Pancreas (tissue), 10 donors: Measurements from ENCODE around the gene GAN. TPM values are rescaled to one million over a fixed set of nuclear protein-coding genes. Genes with fewer than 3 reads are reported as not detected.
"Not testable (repeated sequence)": the region's sequence is repeated elsewhere in the genome, so short reads cannot be mapped to it uniquely, and the experiment has no call there.

Source experiments
- ATAC-seq, 4 donors: fragments of 200-7000 bp; cut with Tn5 transposase; one replicate each; pipeline versions ENCODE4 v1.8.0 to v1.9.1; 2020; ENCODE audit warnings: mild to moderate bottlenecking in 4 of 4, moderate library complexity in 4 of 4
- DNase-seq, 6 donors: peaks; one replicate each; pipeline ENCODE4 v3.0.0-alpha.2; 2020
- FAIRE-seq: peaks from 2 replicates; lab custom pipeline; 2012; peaks lifted over from hg19 to GRCh38; lab: Jason Lieb, UNC
- H3K27ac ChIP-seq, 4 donors: fragments of 200-600 bp; sonication (generic); 1 replicate in 3 of 4; 2 replicates in 1 of 4; pipeline versions ENCODE4 v1.5.0 to v1.8.0; 2020
- H3K27me3 ChIP-seq, 4 donors: fragments of 200-600 bp; one replicate each; pipeline ENCODE4 v1.8.0; 2021
- H3K36me3 ChIP-seq, 3 donors: fragments of 200-600 bp; sonication (generic) in 1 of 3; one replicate each; pipeline versions ENCODE4 v1.5.0 to v1.8.0; 2020 to 2021
- H3K4me1 ChIP-seq, 3 donors: fragments of 200-600 bp; one replicate each; pipeline ENCODE4 v1.8.0; 2021
- H3K4me3 ChIP-seq, 4 donors: fragments of 200-600 bp; sonication (generic) in 2 of 4; one replicate each; pipeline versions ENCODE4 v1.5.0 to v1.8.0; 2020 to 2021
- H3K9me3 ChIP-seq, 4 donors: fragments of 200-600 bp; one replicate each; pipeline ENCODE4 v1.8.0; 2021
- CTCF ChIP-seq, 4 donors: fragments of 200-600 bp; sonication (generic) in 3 of 4; IDR thresholded peaks; one replicate each; pipeline versions ENCODE4 v1.5.0 to v1.8.0; 2021; ENCODE audit warnings: antibody characterized with exemption in 4 of 4
- WGBS, 2 donors: extraction: QIAGEN DNeasy Blood & Tissue Kit; methylation state at CpG; one replicate each; pipeline ENCODE4 v1.1.7; 2013; 5-methylcytosine and 5-hydroxymethylcytosine counted together
- intact Hi-C, 3 donors: fragments of 100-400 bp; cut with DNase I; formaldehyde crosslinking; loops; one replicate each; pipeline versions ENCODE4 v1.11.1 to v1.14.2; 2022
- polyA plus RNA-seq, 2 donors: library from polyadenylated mRNA; stranded (reverse); fragments of 200-250 nt; gene quantifications; one replicate each; pipeline ENCODE4 v1.2.3, GENCODE V29; 2013
- total RNA-seq, 6 donors: library from RNA; stranded (reverse); fragmentation: NEBNext Ultra II Directional in 4 of 6; extraction: Animal tissue kit (Norgen Biotek cat#: 25700) in 4 of 6; gene quantifications; one replicate each; pipeline versions ENCODE4 v1.2.1 to v1.2.4, GENCODE V29; 2021 to 2023
- donor health status: healthy with polysubstance abuse.
- donor health status: DM: no; HTN: no; CAD: no; lungs with moderate emphysema.
- donor health status: DM: no; HTN: no; CAD: no.
- donor health status: control.
- donor health status: control.
- donor health status: Bipolar disorder and iron deficiency.
- donor health status: DM: yes; HTN: yes; CAD: no.
- donor health status: DM: no; HTN: no; CAD: no.
- donor health status: DM: no; HTN: no; CAD: no.
- donor health status: DM: yes; HTN: yes; CAD: no.

Gene GAN
- total and polyA plus RNA-seq, 8 donors: 0.68 to 4.8 (median 3.8) TPM

GRCh38 chr16:81416749-81417148, 102.0 kb downstream of the GAN start:
- FAIRE-seq: no peak
- Histone ChIP-seq H3K9me3 (no peaks in the 10 kb centered on the region), H3K4me1 (no peaks in the 10 kb centered on the region), H3K27ac (no peak overlapping the region), H3K36me3 (no peaks in the 10 kb centered on the region), H3K27me3 (no peaks in the 10 kb centered on the region), H3K4me3 (no peak overlapping the region)
- TF ChIP-seq CTCF (IDR thresholded peaks at IDR 0.05): no peak
- WGBS, 2 donors: 77 to 81% methylated on average over 8 of the region's 8 CpGs
- no peak for ATAC-seq
- DNase-seq: no peak
- intact Hi-C loops: no loop called here

- WGBS, 2 donors: 77 to 92% methylated on average over 5 of the region's 5 CpGs
- no peak for FAIRE-seq
- intact Hi-C loops: no loop called here
Measured at GRCh38 chr16:81417210-81417609, 102.4 kb downstream of the GAN start.

GRCh38 chr16:81419806-81420205, 105.0 kb downstream of the GAN start:
- intact Hi-C loops: no loop called here
- no peak for FAIRE-seq
- H3K27ac ChIP-seq: no peak overlapping the region

More at GRCh38 chr16:81417210-81417609, 102.4 kb downstream of the GAN start:
- no peak for TF ChIP-seq CTCF (IDR thresholded peaks at IDR 0.05)
- no peaks in the 10 kb centered on the region for H3K36me3 ChIP-seq
- no peaks in the 10 kb centered on the region for H3K4me1 ChIP-seq
- H3K4me3 ChIP-seq: no peak overlapping the region
- H3K27me3 ChIP-seq: no peaks in the 10 kb centered on the region
- ATAC-seq (no peak), DNase-seq (no peak)
- no peaks in the 10 kb centered on the region for H3K9me3 ChIP-seq
- H3K27ac ChIP-seq: no peak overlapping the region

GRCh38 chr16:81421126-81421525, 106.4 kb downstream of the GAN start:
- Histone ChIP-seq H3K4me3 (no peak overlapping the region), H3K27ac (no peak overlapping the region), H3K9me3 (no peaks in the 10 kb centered on the region), H3K27me3 (no peaks in the 10 kb centered on the region), H3K36me3 (no peaks in the 10 kb centered on the region), H3K4me1 (no peaks in the 10 kb centered on the region)
- ATAC-seq (no peak), FAIRE-seq (no peak), DNase-seq (no peak)
- 90 to 91% methylated on average over 2 of the region's 2 CpGs for WGBS, 2 donors
- no peak for TF ChIP-seq CTCF (IDR thresholded peaks at IDR 0.05)
- intact Hi-C loops: no loop called here

More at GRCh38 chr16:81419806-81420205, 105.0 kb downstream of the GAN start:
- Histone ChIP-seq H3K36me3 (no peaks in the 10 kb centered on the region), H3K4me1 (no peaks in the 10 kb centered on the region), H3K27me3 (no peaks in the 10 kb centered on the region), H3K4me3 (no peak overlapping the region), H3K9me3 (no peaks in the 10 kb centered on the region)
- no peak for DNase-seq
- 88 to 93% methylated on average over 9 of the region's 9 CpGs for WGBS, 2 donors
- no peak for ATAC-seq
- TF ChIP-seq CTCF (IDR thresholded peaks at IDR 0.05): no peak

GRCh38 chr16:81421536-81421935, 106.8 kb downstream of the GAN start:
- DNase-seq (no peak), ATAC-seq (no peak)
- intact Hi-C loops: no loop called here

GRCh38 chr16:81422153-81422552, 107.4 kb downstream of the GAN start:
- H3K27me3 ChIP-seq, intact Hi-C loops, DNase-seq, H3K4me3 ChIP-seq, H3K4me1 ChIP-seq, H3K9me3 ChIP-seq, H3K27ac ChIP-seq, H3K36me3 ChIP-seq, FAIRE-seq, ATAC-seq: not testable (repeated sequence)
- WGBS, 2 donors: 93 to 96% methylated on average over 7 of the region's 7 CpGs

More at GRCh38 chr16:81421536-81421935, 106.8 kb downstream of the GAN start:
- Histone ChIP-seq H3K36me3 (no peaks in the 10 kb centered on the region), H3K27ac (no peak overlapping the region), H3K27me3 (no peaks in the 10 kb centered on the region), H3K9me3 (no peaks in the 10 kb centered on the region), H3K4me1 (no peaks in the 10 kb centered on the region), H3K4me3 (no peak overlapping the region)
- FAIRE-seq: no peak
- no peak for TF ChIP-seq CTCF (IDR thresholded peaks at IDR 0.05)
- 86 to 88% methylated on average over 11 of the region's 11 CpGs for WGBS, 2 donors
